Caco-2 (cell line): ENCODE measurements around the gene CRYBG1. TPM values are rescaled to one million over a fixed set of nuclear protein-coding genes. Genes with fewer than 3 reads are reported as not detected.
A peak's percentile ranks its signal among the peaks of the same experiment; 100 is the strongest.
"Not testable (repeated sequence)": the region's sequence is repeated elsewhere in the genome, so short reads cannot be mapped to it uniquely, and the experiment has no call there.

Experiments
- BruUV-seq: library from RNA; stranded (reverse); fragments of 400-500 nt; replicated peaks from 2 replicates; lab custom pipeline; 2021; lab: Mats Ljungman, UMichigan
- CTCF ChIA-PET: fragments of 300-600 bp; sonication (Branson Sonifier 250); formaldehyde crosslinking; loops from one replicate; lab custom pipeline; 2022; ENCODE audit warnings: antibody characterized with exemption; lab: Charles Lee
- POLR2A ChIA-PET: fragments of 300-600 bp; sonication (Branson Sonifier 250); formaldehyde crosslinking; loops from one replicate; lab custom pipeline; 2022; ENCODE audit warnings: antibody characterized with exemption; lab: Charles Lee
- DNase-seq, 2 experiments: peaks; one replicate each; pipeline versions ENCODE4 v3.0.0 to v3.0.0-alpha.2; 2020 to 2022
- H3K27me3 ChIP-seq: replicated peaks from 2 replicates; pipeline ENCODE4 v1.6.0; 2011; ENCODE audit warnings: low read length; ENCODE audit not compliant: control insufficient read depth, insufficient read depth
- H3K36me3 ChIP-seq: 2 replicates; pipeline ENCODE4 v1.5.1; 2011; ENCODE audit warnings: low read length; ENCODE audit not compliant: control insufficient read depth, insufficient read depth
- H3K4me1 ChIP-seq: fragments of 250-450 bp; sonication (Bioruptor Pico); 2 replicates; pipeline ENCODE4 v1.5.1; 2020; ENCODE audit warnings: mild to moderate bottlenecking
- H3K4me3 ChIP-seq: 2 replicates; pipeline ENCODE4 v1.5.1; 2011; ENCODE audit warnings: low read depth, mild to moderate bottlenecking, control low read depth, low read length
- H3K9me3 ChIP-seq: fragments of 250-450 bp; sonication (Bioruptor Pico); 2 replicates; pipeline ENCODE4 v1.5.1; 2020; ENCODE audit warnings: mild to moderate bottlenecking, moderate library complexity
- H3K27ac Mint-ChIP-seq: one replicate; pipeline ENCODE4 v1.8.0; 2022; ENCODE audit warnings: mixed read lengths; ENCODE audit not compliant: unreplicated experiment
- H3K27me3 Mint-ChIP-seq: one replicate; pipeline ENCODE4 v1.8.0; 2022; ENCODE audit warnings: mixed read lengths; ENCODE audit not compliant: insufficient read depth, unreplicated experiment
- H3K36me3 Mint-ChIP-seq: one replicate; pipeline ENCODE4 v1.8.0; 2022; ENCODE audit warnings: mild to moderate bottlenecking, mixed read lengths; ENCODE audit not compliant: insufficient read depth, unreplicated experiment
- H3K4me1 Mint-ChIP-seq: one replicate; pipeline ENCODE4 v1.8.0; 2022; ENCODE audit warnings: low read depth, mixed read lengths; ENCODE audit not compliant: unreplicated experiment
- H3K4me3 Mint-ChIP-seq: one replicate; pipeline ENCODE4 v1.8.0; 2022; ENCODE audit warnings: mild to moderate bottlenecking, moderate library complexity, mixed read lengths; ENCODE audit not compliant: unreplicated experiment
- H3K9me3 Mint-ChIP-seq: one replicate; pipeline ENCODE4 v1.8.0; 2022; ENCODE audit warnings: mixed read lengths; ENCODE audit not compliant: unreplicated experiment
- CTCF ChIP-seq, 2 experiments: fragments of 200-600 bp in 1 of 2; IDR thresholded peaks; 1 replicate in 1 of 2; 2 replicates in 1 of 2; pipeline versions ENCODE4 v1.5.1 to v1.8.0; 2011 to 2022; ENCODE audit warnings: antibody characterized with exemption in 1 of 2, control low read depth in 1 of 2, inconsistent platforms in 1 of 2, low read depth in 1 of 2, low read length in 1 of 2, mild to moderate bottlenecking in 1 of 2, moderate library complexity in 1 of 2; ENCODE audit not compliant: insufficient read depth in 1 of 2, severe bottlenecking in 1 of 2, unreplicated experiment in 1 of 2
- intact Hi-C: fragments of 100-400 bp; cut with micrococcal nuclease; formaldehyde crosslinking; loops from one replicate; pipeline ENCODE4 v1.10.0; 2022; ENCODE audit not compliant: unreplicated experiment
- total RNA-seq: library from RNA; stranded (reverse); gene quantifications from 2 replicates; pipeline ENCODE4 v1.2.3, GENCODE V29; 2022

CRYBG1 gene
- total RNA-seq, 1 experiment from 2014 or later, result 13.2 TPM

DNA sequence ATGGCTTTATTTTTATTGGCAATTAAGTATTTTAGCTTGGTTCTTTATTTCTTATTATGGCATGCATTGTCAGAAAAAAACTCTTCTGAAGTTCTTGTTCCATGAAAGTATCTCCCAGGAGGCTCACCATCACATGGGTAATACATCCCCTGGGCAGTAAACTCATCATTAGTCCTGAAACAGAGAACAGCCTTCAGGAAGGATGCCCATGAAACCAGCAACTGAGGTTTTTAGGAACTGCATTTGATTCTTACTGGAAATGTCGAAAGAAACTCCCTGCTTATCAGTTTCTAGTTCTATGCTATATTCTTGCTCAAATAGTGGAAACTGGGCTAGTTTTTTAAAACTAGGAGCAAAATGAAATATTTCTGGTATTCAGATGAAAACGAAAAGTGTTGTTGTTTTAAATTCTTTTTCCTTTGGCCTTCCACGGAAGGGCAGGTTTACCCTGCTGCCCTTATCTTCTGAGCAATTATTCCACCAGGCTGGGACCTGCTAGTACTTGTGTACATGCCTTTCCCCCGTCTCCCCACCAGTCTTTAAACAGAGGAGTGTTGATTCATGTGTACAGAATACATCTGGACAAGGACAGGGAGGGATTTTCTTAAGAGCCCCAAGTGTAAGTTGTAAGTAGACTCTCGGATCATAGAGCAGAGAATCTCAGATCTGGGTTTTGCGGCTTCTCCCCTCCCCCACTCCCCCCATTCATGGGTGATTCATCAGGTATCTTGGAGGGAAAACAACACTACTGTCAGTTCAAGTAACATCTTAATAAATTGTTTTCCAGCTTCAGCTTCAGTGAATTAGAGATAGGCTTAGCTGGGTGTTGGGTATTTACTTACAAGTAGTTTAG, 187.3 kb downstream of the CRYBG1 start:
- peaks cover 9% of the 10 kb centered on the region for H3K36me3 Mint-ChIP-seq
- intact Hi-C loops, result loop anchor here (2.0 kb wide), 1 partner anchor 35 kb away; no protein-coding TSS in a partner anchor
- ChIA-PET POLR2A (no interaction called here), CTCF (no interaction called here)
- TF ChIP-seq CTCF (IDR thresholded peaks at IDR 0.05; ENCODE audit: insufficient read depth in 1 of 2, low read depth in 1 of 2, low read length in 1 of 2, severe bottlenecking in 1 of 2, unreplicated experiment in 1 of 2), result no peak
- H3K4me1 Mint-ChIP-seq, result peaks cover 22% of the 10 kb centered on the region
- H3K27me3 ChIP-seq, result no peaks in the 10 kb centered on the region
- H3K9me3 ChIP-seq, result no peaks in the 10 kb centered on the region
- BruUV-seq, result TSS peak; percentile 12
- no peaks in the 10 kb centered on the region for H3K27me3 Mint-ChIP-seq
- no peaks in the 10 kb centered on the region for H3K36me3 ChIP-seq
- peaks cover 30% of the 10 kb centered on the region for H3K4me1 ChIP-seq
- H3K4me3 Mint-ChIP-seq, result peak overlapping the region; percentile 58
- peak overlapping the region; percentile 69 for H3K27ac Mint-ChIP-seq
- DNase-seq, result peak; percentile 69 to 77
- no peaks in the 10 kb centered on the region for H3K9me3 Mint-ChIP-seq
- no peak overlapping the region for H3K4me3 ChIP-seq

DNA sequence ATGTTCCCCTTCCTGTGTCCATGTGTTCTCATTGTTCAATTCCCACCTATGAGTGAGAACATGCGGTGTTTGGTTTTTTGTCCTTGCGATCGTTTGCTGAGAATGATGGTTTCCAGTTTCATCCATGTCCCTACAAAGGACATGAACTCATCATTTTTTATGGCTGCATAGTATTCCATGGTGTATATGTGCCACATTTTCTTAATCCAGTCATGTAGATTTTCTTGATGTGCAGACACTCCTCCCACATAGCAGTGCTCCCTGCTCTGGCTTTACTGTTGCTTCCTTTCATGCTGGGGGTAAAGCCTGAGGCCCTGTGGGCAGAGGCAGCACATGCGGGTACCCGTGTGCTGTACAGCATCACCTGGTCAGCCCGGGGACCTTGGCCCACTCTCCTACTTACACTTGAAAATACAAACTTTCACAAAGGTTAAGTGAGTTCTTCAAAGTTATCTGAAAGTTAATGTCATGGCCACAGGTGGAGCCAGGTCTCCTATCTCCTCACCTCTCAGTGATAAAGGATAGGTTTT, 188.5 kb downstream of the CRYBG1 start:
- H3K27me3 ChIP-seq, CTCF ChIA-PET, H3K27ac Mint-ChIP-seq, DNase-seq, H3K27me3 Mint-ChIP-seq, POLR2A ChIA-PET, H3K36me3 ChIP-seq, H3K36me3 Mint-ChIP-seq, H3K9me3 Mint-ChIP-seq, H3K9me3 ChIP-seq, H3K4me3 ChIP-seq, H3K4me3 Mint-ChIP-seq, BruUV-seq: not testable (repeated sequence)
- H3K4me1 ChIP-seq, result peaks cover 30% of the 10 kb centered on the region
- peaks cover 22% of the 10 kb centered on the region for H3K4me1 Mint-ChIP-seq
- intact Hi-C loops, result loop anchor here (2.0 kb wide), 1 partner anchor 36 kb away; no protein-coding TSS in a partner anchor

DNA sequence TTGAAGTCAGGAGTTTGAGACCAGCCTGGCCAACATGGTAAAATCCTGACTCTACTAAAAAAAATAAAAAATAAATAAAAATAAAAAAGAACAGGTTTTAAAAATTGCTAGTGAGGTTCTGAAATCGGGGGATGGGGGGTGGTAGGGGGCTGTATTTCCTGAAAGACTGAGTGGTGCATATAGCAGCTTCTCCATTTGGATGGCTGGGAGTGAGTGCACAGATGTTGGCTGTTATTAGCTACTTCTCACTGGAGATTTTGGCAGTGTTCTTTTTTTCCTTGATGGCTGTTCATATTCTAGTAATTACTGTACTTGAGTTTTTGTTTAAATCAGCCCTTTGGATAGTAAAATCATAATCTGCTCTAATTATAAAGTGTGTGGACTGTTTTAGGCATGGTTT, 189.0 kb downstream of the CRYBG1 start:
- no peaks in the 10 kb centered on the region for H3K36me3 Mint-ChIP-seq
- no peak for DNase-seq
- H3K4me1 Mint-ChIP-seq, result peaks cover 22% of the 10 kb centered on the region
- Histone ChIP-seq H3K9me3 (no peaks in the 10 kb centered on the region), H3K36me3 (no peaks in the 10 kb centered on the region; the same call in 1 of the 2 replicates), H3K4me1 (peaks cover 30% of the 10 kb centered on the region), H3K4me3 (no peak overlapping the region), H3K27me3 (no peaks in the 10 kb centered on the region)
- no peak overlapping the region for H3K27ac Mint-ChIP-seq
- H3K4me3 Mint-ChIP-seq, result no peak overlapping the region
- intact Hi-C loops, result loop anchor here (2.0 kb wide), 1 partner anchor 37 kb away; no protein-coding TSS in a partner anchor
- H3K9me3 Mint-ChIP-seq, result no peaks in the 10 kb centered on the region
- POLR2A ChIA-PET, result no interaction called here
- CTCF ChIA-PET, result no interaction called here
- TF ChIP-seq CTCF (IDR thresholded peaks at IDR 0.05; ENCODE audit: insufficient read depth in 1 of 2, low read depth in 1 of 2, low read length in 1 of 2, severe bottlenecking in 1 of 2, unreplicated experiment in 1 of 2), result no peak
- no TSS peak for BruUV-seq
- H3K27me3 Mint-ChIP-seq, result no peaks in the 10 kb centered on the region
